ENCODE data around the gene HOPX. TPM values are rescaled to one million over a fixed set of nuclear protein-coding genes. Genes with fewer than 3 reads are reported as not detected.

HOPX gene
- total RNA-seq, 1 experiment from 2014 or later, result not detected

DNA sequence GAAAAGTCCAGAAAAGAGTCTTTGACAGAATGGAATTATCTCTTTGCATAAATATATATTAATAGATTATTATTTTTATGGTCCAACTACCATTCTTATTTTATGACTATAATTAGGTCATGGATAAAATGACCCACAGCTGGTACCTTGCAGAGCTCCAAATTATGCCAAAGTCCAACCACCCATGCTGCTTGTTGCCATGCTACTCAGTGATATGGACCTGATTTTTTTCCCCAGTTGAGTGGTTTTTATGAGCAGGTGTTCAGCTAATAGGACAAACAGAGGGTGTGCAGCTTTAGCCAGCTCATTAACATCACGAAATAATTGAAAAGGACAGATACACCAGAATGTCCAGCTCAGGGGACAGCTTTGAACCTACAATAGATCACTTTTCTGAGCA, 9.7 kb downstream of the HOPX start:
- H3K4me1 ChIP-seq (ENCODE audit: insufficient read depth, low read length), result no peaks in the 10 kb centered on the region
- no peaks in the 10 kb centered on the region for H3K23me2 ChIP-seq (ENCODE audit: insufficient read length, low read depth, low read length, poor library complexity, severe bottlenecking)
- H3K27me3 ChIP-seq (ENCODE audit: insufficient read depth, low read length), result no peaks in the 10 kb centered on the region
- no peak overlapping the region for H2BK20ac ChIP-seq (ENCODE audit: low read depth, low read length, poor library complexity, severe bottlenecking)
- no peak overlapping the region for H3K18ac ChIP-seq (ENCODE audit: insufficient read length, low read depth, low read length)
- Mint-ChIP-seq H3K36me3 (ENCODE audit: insufficient read depth in 1 of 3, low read depth in 3 of 3) (no peaks in the 10 kb centered on the region), H3K27me3 (ENCODE audit: low read depth) (peaks cover 30% of the 10 kb centered on the region), H3K27ac (no peak overlapping the region), H3K4me3 (no peak overlapping the region), H3K9me3 (no peaks in the 10 kb centered on the region), H3K4me1 (no peaks in the 10 kb centered on the region)
- H3K79me2 ChIP-seq (ENCODE audit: insufficient read depth, low read length), result no peaks in the 10 kb centered on the region
- H2AK5ac ChIP-seq (ENCODE audit: insufficient read length, low read length), result no peak overlapping the region
- H3K56ac ChIP-seq (ENCODE audit: insufficient read length, low read depth, low read length), result no peak overlapping the region
- no peak overlapping the region for H4K91ac ChIP-seq (ENCODE audit: insufficient read length, low read depth, low read length)
- H3T11ph ChIP-seq (ENCODE audit: low read length), result no peak overlapping the region
- no peak overlapping the region for H4K5ac ChIP-seq (ENCODE audit: insufficient read length, low read depth, low read length)
- H3K4ac ChIP-seq (ENCODE audit: low read depth, low read length), result no peak overlapping the region
- H3K27ac ChIP-seq (ENCODE audit: insufficient read length, low read depth, low read length), result no peak overlapping the region
- H3K79me1 ChIP-seq (ENCODE audit: insufficient read depth, low read depth, low read length, poor library complexity, severe bottlenecking), result no peaks in the 10 kb centered on the region
- no peak overlapping the region for H2BK120ac ChIP-seq (ENCODE audit: low read depth, low read length, poor library complexity, severe bottlenecking)
- no peaks in the 10 kb centered on the region for H3K9me3 ChIP-seq (ENCODE audit: control insufficient read depth, low read depth, low read length)
- no peak overlapping the region for H2BK12ac ChIP-seq (ENCODE audit: insufficient read length, low read depth, low read length)
- H4K20me1 ChIP-seq (ENCODE audit: control insufficient read depth, insufficient read depth, insufficient read length), result no peaks in the 10 kb centered on the region
- DNase-seq, result no peak
- no peak overlapping the region for H3K23ac ChIP-seq (ENCODE audit: insufficient read length, low read depth, low read length)
- TF ChIP-seq, protein P1, sequence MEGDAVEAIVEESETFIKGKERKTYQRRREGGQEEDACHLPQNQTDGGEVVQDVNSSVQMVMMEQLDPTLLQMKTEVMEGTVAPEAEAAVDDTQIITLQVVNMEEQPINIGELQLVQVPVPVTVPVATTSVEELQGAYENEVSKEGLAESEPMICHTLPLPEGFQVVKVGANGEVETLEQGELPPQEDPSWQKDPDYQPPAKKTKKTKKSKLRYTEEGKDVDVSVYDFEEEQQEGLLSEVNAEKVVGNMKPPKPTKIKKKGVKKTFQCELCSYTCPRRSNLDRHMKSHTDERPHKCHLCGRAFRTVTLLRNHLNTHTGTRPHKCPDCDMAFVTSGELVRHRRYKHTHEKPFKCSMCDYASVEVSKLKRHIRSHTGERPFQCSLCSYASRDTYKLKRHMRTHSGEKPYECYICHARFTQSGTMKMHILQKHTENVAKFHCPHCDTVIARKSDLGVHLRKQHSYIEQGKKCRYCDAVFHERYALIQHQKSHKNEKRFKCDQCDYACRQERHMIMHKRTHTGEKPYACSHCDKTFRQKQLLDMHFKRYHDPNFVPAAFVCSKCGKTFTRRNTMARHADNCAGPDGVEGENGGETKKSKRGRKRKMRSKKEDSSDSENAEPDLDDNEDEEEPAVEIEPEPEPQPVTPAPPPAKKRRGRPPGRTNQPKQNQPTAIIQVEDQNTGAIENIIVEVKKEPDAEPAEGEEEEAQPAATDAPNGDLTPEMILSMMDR (conservative IDR thresholded peaks at IDR 0.05), result no peak
- no peak overlapping the region for H2BK5ac ChIP-seq (ENCODE audit: insufficient read length, low read length)
- no peak overlapping the region for H3K4me2 ChIP-seq (ENCODE audit: insufficient read depth, insufficient read length, low read length)
- H2AFZ ChIP-seq (ENCODE audit: low read length), result no peak overlapping the region
- no peak overlapping the region for H3K9ac ChIP-seq (ENCODE audit: extremely low read depth, insufficient read length, low read length)
- H3K14ac ChIP-seq (ENCODE audit: insufficient read depth, low read length), result no peak overlapping the region
- WGBS (ENCODE audit: extremely low coverage, insufficient read length, low lambda C conversion rate), result no CpG with 5 or more reads among the region's 1 CpG
- no peak overlapping the region for H2BK15ac ChIP-seq (ENCODE audit: low read depth, low read length)
- no peak overlapping the region for H4K8ac ChIP-seq (replicated peaks; ENCODE audit: insufficient read length, low read depth, low read length)
